22Rv1 (cell line): ENCODE results near the gene RPL19.

Experiments
- CTCF ChIP-seq: fragments of 450-650 bp; IDR thresholded peaks from 2 replicates; pipeline ENCODE4 v1.5.1; 2017; ENCODE audit warnings: mild to moderate bottlenecking
- ZFX ChIP-seq: fragments of 450-650 bp; IDR thresholded peaks from 2 replicates; pipeline ENCODE4 v1.6.1; 2017; ENCODE audit warnings: antibody characterized with exemption, borderline replicate concordance

GRCh38 chr17:39244016-39244599, 44.0 kb downstream of the RPL19 start:
- TF ChIP-seq CTCF, result no peak
- no peak for TF ChIP-seq ZFX
